NB4 (cell line): ENCODE data around the gene GRIA2.

Experiments
- DNase-seq: peaks from one replicate; pipeline ENCODE4 v3.0.0; 2010; ENCODE audit warnings: low read depth
- H3K4me3 ChIP-seq: one replicate; pipeline ENCODE4 v1.5.1; 2011; ENCODE audit warnings: mild to moderate bottlenecking, low read depth, low read length, moderate library complexity
- CTCF ChIP-seq: IDR thresholded peaks from one replicate; pipeline ENCODE4 v1.5.1; 2012; ENCODE audit warnings: low read depth, low read length
- MAX ChIP-seq: IDR thresholded peaks from 2 replicates; pipeline ENCODE4 v1.6.1; 2011; ENCODE audit warnings: low read depth, low read length
- MYC ChIP-seq: IDR thresholded peaks from 2 replicates; pipeline ENCODE4 v1.6.1; 2011; ENCODE audit warnings: low read depth, low read length
- POLR2A ChIP-seq: IDR thresholded peaks from 2 replicates; pipeline ENCODE4 v1.6.1; 2011; ENCODE audit warnings: mild to moderate bottlenecking; ENCODE audit not compliant: insufficient read length; ENCODE audit errors: extremely low read depth

GRIA2 gene

GRCh38 chr4:157265281-157265680 is 44.8 kb downstream of the GRIA2 start:
- no peak for DNase-seq
- TF ChIP-seq CTCF: no peak
- no peak for TF ChIP-seq MYC
- TF ChIP-seq POLR2A: no peak
- TF ChIP-seq MAX: no peak
- no peak overlapping the region for H3K4me3 ChIP-seq

- TF ChIP-seq MAX: no peak
- DNase-seq: no peak
- no peak overlapping the region for H3K4me3 ChIP-seq
These were observed 49.6 kb downstream of the GRIA2 start for GRCh38 chr4:157270108-157270507.

GRCh38 chr4:157270552-157270951 is 50.0 kb downstream of the GRIA2 start:
- TF ChIP-seq MYC: no peak
- TF ChIP-seq MAX: no peak
- no peak for TF ChIP-seq CTCF
- no peak for TF ChIP-seq POLR2A

GRCh38 chr4:157271166-157271869 is 50.8 kb downstream of the GRIA2 start:
- H3K4me3 ChIP-seq: no peak overlapping the region
- TF ChIP-seq CTCF (no peak), MAX (no peak), POLR2A (no peak), MYC (no peak)
- DNase-seq: no peak

More at GRCh38 chr4:157270552-157270951, 50.0 kb downstream of the GRIA2 start:
- H3K4me3 ChIP-seq: no peak overlapping the region
- DNase-seq: no peak

GRCh38 chr4:157280673-157281072 is 60.1 kb downstream of the GRIA2 start:
- H3K4me3 ChIP-seq: no peak overlapping the region
- TF ChIP-seq MAX: no peak
- no peak for TF ChIP-seq POLR2A
- DNase-seq: no peak

GRCh38 chr4:157282019-157282418 is 61.5 kb downstream of the GRIA2 start:
- no peak for TF ChIP-seq MAX
- TF ChIP-seq POLR2A: no peak
- no peak for TF ChIP-seq MYC
- TF ChIP-seq CTCF: no peak
- no peak overlapping the region for H3K4me3 ChIP-seq
- DNase-seq: no peak

GRCh38 chr4:157287445-157287844 is 66.9 kb downstream of the GRIA2 start:
- TF ChIP-seq CTCF (no peak), POLR2A (no peak), MYC (no peak)
- DNase-seq: no peak

More at GRCh38 chr4:157287445-157287844, 66.9 kb downstream of the GRIA2 start:
- H3K4me3 ChIP-seq: no peak overlapping the region
